Measurements from ENCODE around the gene ZNF32.

The ZNF32 gene, protein sequence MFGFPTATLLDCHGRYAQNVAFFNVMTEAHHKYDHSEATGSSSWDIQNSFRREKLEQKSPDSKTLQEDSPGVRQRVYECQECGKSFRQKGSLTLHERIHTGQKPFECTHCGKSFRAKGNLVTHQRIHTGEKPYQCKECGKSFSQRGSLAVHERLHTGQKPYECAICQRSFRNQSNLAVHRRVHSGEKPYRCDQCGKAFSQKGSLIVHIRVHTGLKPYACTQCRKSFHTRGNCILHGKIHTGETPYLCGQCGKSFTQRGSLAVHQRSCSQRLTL

DNA sequence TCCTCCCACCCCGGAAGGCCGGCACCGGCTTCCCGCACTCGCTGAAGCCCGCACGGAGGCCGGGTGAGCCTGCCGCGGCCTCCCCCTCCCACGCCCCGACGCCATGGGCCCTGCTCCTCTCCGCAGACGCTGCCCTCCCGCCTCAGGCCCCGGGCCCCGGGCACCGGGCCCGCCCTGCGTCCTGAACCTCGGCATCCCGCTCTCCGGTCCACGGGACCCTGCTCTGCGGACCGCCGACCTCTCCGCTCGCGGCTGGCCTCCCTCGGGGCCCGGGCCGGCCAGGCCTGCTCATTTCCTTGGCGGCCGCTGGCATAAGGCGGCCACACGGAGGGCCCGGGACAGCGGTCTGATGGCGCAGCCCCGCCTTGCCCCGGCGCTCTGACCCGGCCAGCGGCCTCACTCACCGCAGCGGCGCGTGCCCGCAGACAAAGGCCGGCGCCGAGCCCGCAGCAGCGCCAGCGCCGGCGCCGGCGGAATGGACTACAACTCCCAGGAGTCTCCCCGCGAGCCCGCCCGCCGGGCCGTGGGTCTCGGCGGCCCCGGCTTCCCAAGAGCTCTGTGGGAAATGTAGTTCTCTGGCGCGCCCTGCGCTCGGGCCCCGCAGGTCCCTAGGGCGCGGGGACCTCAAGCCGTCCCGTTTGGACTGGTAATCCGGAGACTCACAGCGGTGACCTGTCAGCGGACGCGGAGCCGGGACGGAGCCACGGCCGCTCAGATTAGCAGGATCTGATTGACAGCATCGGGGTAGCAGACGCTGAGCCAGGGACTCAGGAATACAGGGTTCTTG, at the start of gene ZNF32:
ZNF32 (minus strand) TSS at position 484 of the 787 bp plus-strand sequence. CDS start 2,748 bp downstream, outside the sequence.
- DNase-seq: peak; percentile 48

DNA sequence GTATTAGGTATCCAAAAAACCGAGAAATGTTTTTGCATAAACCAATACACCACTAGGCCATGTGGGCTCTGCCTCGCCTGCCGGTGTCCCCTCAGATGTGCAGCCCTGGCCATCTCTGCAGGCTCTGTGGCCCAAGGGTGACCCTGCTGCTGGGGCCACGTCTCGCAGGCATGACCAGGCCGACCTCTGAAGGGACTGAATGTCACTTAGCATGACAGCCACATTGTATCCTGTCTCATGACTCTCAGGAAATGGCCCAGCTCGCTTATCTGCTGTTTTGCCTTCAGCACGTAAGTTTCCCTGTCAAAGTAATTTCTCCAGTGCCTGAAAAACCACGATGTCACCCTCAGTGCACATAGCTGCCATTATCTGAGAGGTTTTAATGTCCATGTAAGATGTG, 49.5 kb upstream of the ZNF32 start:
- DNase-seq: no peak

DNA sequence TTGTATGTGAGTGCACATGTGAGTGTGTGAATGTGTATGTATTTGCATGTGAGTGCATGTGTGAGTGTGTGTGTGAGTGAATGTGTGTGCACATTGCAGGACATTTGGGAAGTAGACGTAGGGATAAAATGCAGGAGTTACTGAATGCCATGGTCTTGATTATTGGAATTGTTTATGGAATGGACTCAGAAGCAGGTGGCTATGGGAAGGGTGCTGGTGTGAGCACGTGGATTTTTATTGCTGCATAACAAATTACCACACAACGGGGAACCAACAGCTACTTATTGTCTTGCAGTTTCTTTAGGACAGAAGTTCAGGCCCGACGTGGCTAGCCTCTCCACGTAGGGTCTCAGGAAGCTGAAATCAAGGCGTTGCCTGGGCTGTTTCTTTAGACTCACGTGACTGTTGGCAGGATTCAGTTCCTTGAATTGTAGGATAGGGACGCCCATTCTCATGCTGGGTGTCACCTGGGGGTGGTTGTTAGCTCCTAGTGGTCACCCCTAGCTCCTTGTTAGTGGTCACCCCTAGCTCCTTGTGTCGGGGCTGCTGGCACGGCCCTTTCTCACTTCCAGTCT, 48.3 kb upstream of the ZNF32 start:
- no peak for DNase-seq

DNA sequence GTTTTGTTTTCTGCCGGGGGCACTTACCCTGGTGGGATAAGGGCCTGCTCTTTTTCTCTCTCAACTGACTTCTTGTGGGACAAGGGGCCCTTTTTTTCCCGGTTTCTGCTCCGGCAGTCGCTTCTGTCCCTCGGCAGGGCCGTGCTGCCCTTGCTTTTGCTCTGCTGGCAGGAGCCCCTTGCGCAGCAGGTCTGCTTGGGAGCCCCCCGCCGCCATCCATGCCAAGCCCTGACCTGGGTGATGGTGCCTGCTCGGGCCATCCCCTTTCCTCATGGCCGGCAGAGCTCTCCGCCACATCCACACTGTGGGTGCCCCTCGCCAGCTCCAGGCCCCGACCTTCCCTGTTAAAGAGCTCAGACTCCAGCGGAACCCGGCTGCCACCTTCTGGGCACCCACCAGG, 47.0 kb upstream of the ZNF32 start:
- no peak for DNase-seq

DNA sequence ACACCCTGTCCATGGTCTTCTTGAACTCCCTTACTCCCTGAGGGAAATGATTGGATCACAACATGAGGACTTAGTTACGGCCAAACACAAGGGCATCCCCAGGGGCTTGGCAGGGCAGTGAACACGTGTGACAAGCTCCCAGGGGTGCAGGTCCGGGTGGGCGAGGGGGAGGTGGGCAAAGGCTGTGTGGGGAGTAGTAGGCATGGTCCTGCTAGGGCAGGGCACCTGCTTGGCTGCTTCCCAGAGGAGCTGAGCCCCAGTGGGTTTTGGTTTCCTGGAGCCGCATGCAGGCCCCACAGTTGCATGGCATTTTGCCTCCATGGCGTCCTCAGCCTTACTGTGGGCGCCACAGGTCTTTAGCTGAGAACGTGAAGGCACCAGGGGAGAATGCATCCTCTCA, 46.6 kb upstream of the ZNF32 start:
- no peak for DNase-seq

DNA sequence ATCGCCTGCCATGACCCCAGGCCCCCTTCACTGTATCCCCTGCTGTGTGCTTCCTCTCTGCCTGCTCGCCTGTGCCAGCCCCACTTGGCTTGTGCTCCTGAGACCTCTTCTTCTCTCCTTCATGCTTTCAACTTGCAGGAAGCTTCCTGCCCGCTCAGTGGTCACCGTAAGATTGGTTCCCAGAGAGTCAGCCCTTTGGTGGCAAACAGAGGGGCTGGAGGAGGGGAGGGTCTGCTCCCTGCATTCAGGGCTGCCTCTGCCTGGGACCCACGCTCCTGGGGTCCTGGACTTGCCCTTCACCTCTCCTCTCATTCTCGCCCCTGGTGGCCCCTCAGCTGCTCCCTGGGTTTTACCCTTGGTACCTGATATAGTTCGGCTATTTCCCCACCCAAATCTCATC, 45.8 kb upstream of the ZNF32 start:
- DNase-seq: no peak

DNA sequence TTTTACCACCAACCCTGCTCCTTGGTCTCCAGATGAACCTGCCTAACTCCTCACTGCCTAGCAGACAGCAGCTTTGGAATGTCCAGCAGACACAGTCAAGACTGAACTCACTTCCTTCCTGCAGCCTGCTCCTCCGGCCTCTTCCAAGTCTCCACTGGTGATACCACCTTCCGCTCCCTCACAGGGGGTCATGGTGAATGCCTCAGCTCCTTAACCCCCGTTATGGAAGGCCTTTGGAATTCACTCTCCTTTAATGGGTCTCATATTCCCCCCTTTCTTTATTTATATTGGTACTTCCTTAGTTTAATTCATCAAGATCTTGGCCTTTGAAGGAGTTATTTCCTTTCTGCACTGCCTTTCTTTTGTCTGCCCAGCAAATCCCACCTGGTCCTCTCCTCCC, 44.9 kb upstream of the ZNF32 start:
- DNase-seq: no peak

DNA sequence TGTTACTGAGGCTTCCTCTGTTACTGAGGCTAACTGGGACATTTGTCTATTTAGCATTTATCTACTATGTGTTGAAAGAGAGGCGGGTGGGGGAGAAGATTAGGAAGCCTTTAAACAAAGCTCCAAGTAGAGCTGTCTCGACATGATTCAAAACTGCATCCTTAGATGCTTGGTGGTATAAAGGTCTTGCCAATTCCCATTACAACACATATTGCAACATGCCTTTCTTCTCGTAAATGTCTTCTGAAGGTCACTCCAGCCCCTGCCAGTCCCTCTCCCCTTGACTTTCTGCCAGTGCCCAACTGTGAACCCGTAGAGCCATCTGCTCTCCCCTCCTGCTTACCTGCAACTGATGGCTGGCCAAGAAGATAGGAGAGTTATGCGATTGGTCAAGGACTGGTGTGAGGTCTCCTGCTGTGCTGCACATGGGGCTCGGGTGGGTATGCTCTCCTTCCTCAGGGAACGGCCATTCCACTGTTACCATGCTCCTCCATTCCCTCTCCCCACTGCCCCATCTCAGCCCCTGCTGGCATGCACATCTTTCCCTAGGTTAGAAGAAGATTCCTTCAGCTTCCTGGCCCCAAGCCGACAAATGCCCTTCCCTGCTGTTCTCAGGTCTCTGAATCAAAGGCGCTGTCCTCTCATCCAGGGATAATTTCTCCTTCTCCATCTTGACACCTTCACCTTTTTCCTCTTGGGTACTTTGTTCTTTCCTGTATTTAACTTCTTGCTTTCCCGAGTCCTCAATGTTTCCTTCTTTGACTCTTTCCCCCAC, 43.6 kb upstream of the ZNF32 start:
- DNase-seq: no peak

DNA sequence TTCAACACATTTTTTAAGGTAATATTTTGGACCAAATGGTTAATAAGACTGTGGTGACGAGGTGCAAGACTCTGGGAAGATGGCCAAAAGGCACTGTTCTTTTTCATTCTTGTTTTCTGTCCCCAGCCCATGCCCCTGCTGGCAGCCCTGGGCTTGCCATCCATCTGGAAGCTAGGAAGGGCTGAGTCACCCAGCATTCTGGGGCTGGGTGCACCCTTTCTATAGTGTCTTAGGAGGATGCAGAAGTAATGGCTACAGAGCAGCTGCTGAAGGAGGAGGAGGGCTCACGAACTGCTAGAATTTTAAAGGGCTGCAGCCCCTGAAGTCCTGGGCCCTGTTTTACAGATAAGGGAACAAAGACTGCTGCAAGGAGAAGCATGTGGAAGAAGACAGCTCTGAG, 42.8 kb upstream of the ZNF32 start:
- DNase-seq: no peak

DNA sequence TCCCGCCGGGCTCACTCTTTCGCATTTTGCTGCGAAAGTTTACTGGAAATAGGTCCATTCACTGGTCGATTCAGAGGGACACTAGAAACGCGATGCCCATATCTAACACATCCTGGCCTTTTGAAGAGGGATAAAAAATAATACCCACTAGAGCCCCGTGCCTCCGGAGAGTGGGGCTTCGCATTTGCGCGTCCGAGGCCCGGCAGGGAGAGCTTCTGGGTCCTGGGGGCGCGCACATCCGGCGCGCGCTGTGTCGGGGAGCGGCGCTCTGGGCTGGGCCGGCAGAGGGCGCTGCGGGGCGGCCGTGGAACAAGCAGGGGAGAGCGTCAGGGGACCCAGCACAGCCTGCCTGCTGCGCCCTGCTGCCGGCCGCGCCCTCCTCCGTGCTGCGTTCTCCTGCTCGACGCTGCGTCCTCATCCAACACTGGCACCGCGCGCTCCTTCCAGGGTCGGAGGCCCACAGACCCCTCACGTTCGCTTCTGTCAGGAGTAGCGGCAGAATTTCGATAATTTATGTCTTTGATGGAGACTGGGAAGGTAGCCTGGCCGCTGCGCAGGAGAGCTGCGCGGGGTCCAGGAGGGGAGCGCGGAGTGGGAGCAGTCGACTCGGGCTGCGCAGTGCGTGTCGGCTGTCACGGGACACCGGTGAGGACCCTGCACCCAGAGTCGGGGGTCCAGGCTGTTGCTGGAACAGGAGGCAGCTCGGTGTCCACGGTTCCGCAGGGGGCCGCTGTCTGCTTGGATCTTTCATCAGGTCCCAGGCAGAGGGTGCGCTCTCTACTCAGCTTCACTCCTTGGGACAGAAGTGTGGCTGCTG, 41.5 kb upstream of the ZNF32 start:
- DNase-seq: peak; percentile 55

DNA sequence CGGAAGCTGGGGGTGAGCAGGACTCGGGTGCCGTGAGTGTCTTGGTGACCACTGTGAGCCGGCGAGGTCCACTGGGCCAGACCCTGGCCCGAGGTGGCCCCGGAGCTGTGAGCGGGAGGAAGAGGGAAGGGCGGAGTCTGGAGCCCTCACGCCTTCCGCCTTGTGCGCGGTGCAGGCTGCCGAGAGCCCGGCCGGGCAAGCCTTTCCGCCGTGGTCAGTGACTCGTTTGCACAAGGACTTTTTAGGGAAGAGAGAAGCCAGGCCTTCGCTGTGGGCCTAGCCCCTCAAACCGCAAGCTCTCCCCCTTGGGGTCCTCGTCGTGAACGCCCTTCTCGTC, 40.9 kb upstream of the ZNF32 start:
- DNase-seq: peak; percentile 6

DNA sequence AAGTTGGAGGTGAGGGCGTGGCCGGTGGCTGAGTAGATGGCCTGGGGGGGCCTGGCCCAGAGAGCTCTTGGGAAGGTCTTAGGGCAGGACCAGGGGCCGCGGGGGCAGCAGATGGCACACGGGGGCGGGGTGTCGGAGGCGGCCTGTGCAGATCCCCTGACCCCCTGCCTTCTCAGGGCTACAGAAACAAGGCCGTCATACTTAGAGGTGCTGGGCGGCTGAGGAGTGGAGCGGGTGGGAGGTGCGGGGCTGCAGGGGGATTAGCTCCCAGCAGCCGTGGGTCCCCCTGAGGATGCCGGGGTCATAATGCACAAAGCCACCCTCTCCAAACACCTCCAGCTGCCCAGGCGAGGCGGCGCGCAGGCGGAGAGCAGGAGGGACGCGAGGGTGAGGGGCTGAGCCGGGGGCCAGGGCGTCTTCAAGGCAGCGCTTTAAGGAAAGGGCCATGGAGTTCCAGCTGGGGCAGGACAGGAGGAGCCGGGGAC, 40.4 kb upstream of the ZNF32 start:
- no peak for DNase-seq

DNA sequence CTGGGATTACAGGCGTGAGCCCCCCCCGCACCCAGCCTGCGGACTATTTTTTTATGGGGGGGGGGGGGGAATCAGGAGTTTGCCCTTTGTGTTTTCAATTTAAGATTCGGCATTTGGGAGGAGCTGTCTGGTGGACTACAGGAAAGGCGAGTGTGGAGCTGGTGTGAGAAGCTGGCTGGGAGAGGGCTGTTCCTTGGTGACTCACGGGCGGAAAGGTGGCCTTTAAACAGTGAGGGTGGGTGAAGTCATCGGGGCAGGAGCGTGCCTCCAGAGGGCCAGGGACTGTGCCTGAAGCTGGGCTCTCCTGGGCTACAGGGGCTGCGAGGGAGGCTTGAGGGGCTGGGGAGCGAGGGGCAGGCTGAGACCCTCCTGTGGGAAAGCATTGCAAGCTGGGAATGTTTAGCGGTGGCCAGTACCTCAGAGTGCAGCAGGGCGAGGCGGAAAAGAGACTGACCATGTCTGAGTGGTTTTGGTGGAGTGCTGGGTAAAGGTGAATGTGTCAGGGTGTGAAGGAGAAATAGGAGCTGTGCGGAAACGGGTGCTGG, 39.7 kb upstream of the ZNF32 start:
- no peak for DNase-seq

DNA sequence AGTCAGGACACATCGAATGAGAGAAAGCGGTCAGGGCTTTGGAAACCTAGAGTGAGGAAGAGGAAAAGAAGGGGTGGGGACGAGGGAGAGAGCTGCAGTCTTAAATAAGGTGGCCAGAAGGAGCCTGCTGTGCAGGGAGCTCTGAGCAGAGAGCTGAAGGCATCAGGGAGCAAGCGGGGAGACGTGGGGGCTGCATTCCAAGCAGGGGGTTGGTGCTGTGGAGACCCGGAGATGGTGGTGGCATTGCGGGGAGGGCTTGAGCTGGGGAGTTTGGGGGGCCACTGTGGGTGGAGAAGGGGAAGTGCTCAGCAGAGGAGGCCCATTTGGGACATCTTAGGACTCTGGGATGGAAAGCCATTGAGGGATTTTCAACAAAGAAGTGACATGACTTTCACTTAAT, 38.7 kb upstream of the ZNF32 start:
- no peak for DNase-seq

DNA sequence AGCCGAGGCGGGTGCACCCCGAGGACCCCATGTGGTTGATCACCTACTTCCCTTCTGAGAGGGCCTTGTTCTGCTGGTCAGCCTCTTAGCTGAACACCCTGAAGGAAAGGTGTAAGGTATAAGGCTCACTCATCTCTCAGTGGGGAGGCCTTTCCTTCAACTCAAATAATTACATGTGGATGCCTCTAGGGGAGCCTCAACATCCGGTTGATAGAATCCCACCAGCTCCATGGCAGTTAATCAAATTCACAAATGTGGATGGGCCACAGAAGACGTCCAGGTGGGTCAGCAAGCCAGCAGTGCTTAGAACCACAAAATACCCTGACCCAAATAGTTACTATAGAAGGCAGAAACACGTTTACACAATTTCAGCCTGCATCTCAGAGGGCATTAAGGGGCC, 37.7 kb upstream of the ZNF32 start:
- DNase-seq: no peak

DNA sequence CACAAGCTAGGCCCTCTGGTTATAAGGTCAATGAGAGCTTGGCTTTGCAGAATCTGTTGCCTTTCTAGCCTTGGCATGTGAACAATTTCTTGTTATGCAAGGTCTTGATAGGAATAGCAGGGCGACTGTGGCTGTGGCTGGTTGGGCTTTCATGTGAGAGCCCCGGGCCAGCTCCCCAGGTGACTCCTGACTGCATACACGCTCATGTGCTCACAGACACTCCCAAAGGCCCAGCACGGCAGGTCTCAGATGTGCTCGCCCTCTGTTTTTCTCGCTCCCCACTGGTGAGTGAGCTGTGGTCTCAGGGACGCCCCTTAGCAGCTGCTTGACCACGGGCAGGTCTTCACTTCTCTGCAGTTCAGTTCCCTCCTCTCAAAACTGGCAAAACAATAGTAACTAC, 37.1 kb upstream of the ZNF32 start:
- no peak for DNase-seq

DNA sequence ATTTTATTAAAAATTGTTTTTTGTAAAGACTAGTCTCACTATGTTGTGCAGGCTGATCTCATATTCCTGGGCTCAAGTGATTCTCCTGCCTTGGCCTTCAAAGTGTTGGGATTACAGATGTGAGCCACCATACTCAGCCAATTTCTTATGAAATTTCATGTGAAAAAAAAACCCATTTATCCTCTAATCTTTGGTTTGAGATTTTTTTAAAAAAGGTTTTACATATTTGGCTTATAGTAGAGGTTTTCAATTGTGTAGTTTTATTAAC, 35.5 kb upstream of the ZNF32 start:
- DNase-seq: no peak

DNA sequence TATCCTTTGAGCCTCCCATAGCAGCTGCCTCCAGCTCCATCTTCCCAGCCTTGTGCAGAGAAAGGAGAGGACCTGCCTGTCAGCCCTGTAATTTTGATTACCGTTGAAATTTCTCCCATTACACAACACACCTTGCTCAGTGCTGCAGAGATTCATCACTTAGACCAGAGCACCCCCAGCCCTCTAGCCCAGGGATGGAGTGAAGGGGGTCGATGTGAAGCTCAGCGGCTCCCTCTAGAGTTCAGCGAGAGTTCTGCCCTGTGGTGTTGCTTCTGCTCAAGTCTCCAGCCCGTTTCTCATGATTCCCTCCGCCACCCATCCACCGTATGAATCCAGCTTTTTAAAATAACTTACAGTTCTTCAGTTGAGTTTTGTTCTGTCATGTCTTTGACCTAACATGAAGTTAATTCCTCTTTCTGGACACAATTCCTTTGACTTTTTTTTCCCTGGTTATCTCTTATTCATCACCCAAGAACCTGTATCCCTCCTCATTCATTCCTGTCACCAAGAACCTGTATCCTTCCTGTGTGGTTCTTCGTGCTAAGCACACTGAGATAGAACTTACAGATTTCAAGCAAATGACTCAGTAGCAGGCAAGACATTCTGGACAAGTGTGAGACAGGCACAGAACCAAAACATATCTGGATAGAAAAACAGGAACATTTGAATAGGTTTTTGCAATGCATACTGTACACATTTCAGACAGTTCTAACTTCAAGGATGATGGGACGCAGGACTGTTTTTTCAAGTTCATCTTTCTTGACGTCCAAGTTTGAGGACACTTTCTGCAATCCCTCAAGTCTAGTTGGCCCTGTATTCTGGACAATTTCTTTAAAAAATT, 35.0 kb upstream of the ZNF32 start:
- no peak for DNase-seq

DNA sequence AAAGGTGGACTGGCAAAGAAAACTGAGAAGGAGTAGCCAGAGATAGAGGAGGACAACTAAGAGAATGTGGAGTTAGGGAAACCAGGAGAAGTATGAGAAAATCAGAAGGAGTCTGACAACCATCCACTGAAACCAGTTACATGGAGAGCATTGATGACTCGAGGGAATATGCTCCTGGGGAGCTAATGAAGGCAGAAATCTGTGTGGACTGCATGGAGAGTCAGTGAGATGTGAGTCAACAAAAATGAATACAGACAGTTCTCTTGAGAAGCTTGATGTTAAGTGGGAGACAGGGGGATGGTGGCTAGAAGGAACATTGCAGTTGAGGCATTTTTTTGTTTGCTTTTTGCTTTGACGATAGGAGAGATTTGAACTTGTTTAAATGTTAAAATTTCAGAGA, 34.3 kb upstream of the ZNF32 start:
- DNase-seq: no peak

DNA sequence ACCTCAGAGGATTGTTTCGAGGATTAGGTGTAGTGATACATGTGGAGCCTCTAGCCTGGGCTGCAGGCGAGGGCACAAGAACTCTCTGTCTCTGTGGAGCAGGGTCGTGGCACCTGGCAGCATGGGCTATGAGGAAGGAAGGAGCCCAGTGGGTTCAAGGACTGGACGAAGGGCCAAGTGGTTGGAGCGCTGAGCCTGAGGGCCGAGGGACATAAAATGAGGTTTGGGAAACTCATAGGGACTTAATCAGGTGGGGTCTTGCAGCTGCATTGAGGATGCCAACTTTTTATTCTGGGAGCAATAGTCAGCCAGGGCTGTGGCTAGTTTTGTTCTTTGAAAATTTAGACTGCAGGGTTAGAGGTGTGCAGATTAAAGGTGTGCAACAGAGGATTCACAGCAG, 33.0 kb upstream of the ZNF32 start:
- no peak for DNase-seq

DNA sequence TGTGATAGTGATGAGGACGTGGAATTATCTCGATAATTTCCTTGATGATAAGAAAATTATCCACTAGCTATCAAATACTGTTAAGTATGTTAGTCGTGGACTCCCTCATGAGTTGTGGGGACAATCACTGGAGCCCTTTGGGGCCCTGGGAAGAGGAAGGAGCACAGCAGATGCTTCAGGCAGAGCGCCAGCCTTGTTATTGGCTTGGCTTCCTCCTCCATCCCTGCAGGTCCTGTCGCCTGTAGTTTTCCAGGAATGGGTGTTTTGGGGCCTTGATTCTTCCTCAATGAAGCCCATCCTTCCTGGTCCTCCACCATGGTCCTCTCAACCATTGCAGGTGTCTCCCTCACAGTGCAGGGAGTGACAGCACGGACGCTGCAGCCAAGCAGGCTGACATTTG, 32.5 kb upstream of the ZNF32 start:
- no peak for DNase-seq

DNA sequence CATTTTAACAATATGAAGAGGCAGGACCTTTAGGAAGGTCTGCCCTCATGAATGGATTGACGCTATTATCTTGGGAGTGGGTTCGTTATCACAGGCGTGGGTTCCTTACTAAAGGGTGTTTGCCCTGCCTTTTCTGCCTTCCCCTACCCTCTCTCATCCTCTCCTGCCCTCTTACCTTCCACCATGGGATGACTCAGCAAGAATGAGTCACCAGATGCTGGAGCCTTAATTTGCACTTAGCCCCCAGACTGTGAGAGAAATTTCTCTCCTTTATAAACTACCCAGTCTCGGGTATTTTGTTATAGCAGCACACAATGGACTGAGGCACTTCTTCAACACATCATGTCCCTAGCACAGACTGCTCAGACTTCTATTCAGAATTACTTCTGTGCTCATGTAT, 31.4 kb upstream of the ZNF32 start:
- DNase-seq: no peak

All from DMS153 (cell line).